ENCODE results near the gene MRPS10. TPM values are rescaled to one million over a fixed set of nuclear protein-coding genes. Genes with fewer than 3 reads are reported as not detected.
"Not testable (repeated sequence)": the region's sequence is repeated elsewhere in the genome, so short reads cannot be mapped to it uniquely, and the experiment has no call there.

MRPS10 gene
- total RNA-seq, 1 donor from 2014 or later, result 35.7 TPM

DNA sequence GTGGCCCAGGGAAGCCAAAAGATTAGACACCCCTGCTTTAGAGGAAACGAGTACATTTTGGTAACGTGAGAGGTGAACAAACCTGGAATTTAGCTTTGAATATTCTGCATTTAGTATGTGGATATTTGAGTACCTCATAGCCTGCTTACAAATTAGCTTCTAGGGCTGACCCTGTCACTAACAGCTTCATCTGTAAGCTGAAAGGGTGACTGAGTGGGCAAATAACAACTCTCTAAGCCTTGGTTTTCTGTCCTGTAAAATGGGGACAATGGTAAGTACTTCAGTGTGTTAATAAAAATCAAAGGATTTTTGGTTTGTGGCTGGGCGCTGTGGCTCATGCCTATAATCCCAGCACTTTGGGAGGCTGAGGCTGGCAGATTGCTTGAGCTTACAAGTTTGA is 14.5 kb downstream of the MRPS10 start:
- Mint-ChIP-seq H3K27ac (no peak overlapping the region), H3K9me3 (no peaks in the 10 kb centered on the region), H3K4me1 (no peaks in the 10 kb centered on the region), H3K27me3 (no peaks in the 10 kb centered on the region), H3K4me3 (no peak overlapping the region), H3K36me3 (ENCODE audit: low read depth) (peaks cover 58% of the 10 kb centered on the region)
- DNase-seq (no peak), ATAC-seq (ENCODE audit: low read depth) (no peak)
- intact Hi-C loops (cut with micrococcal nuclease), result no loop called here
- TF ChIP-seq, protein P1, sequence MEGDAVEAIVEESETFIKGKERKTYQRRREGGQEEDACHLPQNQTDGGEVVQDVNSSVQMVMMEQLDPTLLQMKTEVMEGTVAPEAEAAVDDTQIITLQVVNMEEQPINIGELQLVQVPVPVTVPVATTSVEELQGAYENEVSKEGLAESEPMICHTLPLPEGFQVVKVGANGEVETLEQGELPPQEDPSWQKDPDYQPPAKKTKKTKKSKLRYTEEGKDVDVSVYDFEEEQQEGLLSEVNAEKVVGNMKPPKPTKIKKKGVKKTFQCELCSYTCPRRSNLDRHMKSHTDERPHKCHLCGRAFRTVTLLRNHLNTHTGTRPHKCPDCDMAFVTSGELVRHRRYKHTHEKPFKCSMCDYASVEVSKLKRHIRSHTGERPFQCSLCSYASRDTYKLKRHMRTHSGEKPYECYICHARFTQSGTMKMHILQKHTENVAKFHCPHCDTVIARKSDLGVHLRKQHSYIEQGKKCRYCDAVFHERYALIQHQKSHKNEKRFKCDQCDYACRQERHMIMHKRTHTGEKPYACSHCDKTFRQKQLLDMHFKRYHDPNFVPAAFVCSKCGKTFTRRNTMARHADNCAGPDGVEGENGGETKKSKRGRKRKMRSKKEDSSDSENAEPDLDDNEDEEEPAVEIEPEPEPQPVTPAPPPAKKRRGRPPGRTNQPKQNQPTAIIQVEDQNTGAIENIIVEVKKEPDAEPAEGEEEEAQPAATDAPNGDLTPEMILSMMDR (IDR thresholded peaks at IDR 0.05), result no peak
- ChIA-PET CTCF (interaction anchor here (0.7 to 1.3 kb wide), 2 partner anchors 10 to 11 kb away, joined by 3 read pairs; no protein-coding TSS in a partner anchor), POLR2A (no interaction called here)

- H3K27me3 Mint-ChIP-seq; H3K4me3 Mint-ChIP-seq; intact Hi-C loops (cut with micrococcal nuclease); H3K9me3 Mint-ChIP-seq; POLR2A ChIA-PET; H3K4me1 Mint-ChIP-seq; DNase-seq; H3K27ac Mint-ChIP-seq; ATAC-seq (ENCODE audit: low read depth): not testable (repeated sequence)
- peaks cover 50% of the 10 kb centered on the region for H3K36me3 Mint-ChIP-seq (ENCODE audit: low read depth)
- CTCF ChIA-PET, result interaction anchor here (1.3 kb wide), 1 partner anchor 12 kb away, joined by 3 read pairs; no protein-coding TSS in a partner anchor
These were observed 15.3 kb downstream of the MRPS10 start for GRCh38 chr6:42202131-42202915.

DNA sequence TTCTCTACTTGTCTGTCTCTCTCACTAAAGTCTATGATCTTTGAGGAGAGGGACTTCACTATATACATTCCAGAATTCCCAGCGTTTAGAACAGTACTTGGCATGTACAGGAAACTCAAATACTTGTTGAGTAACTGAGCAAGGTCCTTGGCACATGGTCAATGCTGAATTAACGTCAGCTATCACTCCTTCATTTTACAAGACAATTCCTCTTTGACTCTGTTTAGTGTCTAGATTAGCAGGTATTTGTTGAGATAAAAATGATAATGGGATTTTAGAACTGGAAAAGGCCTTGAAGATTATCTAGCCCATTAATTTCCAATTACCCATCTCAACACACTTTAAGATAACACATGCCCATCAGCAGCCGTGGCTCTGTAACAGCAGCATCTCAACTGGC is 16.3 kb downstream of the MRPS10 start:
- ChIA-PET CTCF (interaction anchor here (0.6 kb wide), 1 partner anchor 13 kb away, joined by 3 read pairs; no protein-coding TSS in a partner anchor), POLR2A (interaction anchor here (0.7 kb wide), 1 partner anchor 346 kb away, joined by 5 read pairs; no protein-coding TSS in a partner anchor)

DNA sequence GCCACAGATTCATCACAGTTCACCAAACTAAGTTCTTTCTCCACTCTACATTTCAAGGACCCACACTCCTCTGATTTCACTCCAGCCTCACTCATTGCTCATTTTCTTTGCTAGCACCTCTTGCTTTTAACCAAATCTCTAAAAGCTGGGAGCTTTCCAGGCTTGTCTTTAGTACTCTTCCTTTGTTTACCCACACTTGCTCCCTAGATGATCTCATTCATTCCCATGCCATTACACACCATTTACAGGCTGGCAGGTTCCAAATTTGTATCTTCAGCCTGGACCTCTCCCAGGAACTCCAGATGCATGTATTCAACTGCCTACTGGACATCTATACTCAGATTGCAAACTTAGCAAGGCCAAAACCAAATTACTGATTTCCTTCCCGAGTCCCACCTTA is 17.6 kb downstream of the MRPS10 start:
- ATAC-seq (ENCODE audit: low read depth) (no peak), DNase-seq (no peak)
- CTCF ChIA-PET, result no interaction called here
- TF ChIP-seq, protein P1 (IDR thresholded peaks at IDR 0.05), result no peak
- intact Hi-C loops (cut with micrococcal nuclease), result no loop called here
- Mint-ChIP-seq H3K4me1 (peaks cover 2% of the 10 kb centered on the region), H3K36me3 (ENCODE audit: low read depth) (peaks cover 32% of the 10 kb centered on the region), H3K27ac (no peak overlapping the region), H3K27me3 (no peaks in the 10 kb centered on the region), H3K9me3 (no peaks in the 10 kb centered on the region), H3K4me3 (no peak overlapping the region)
- POLR2A ChIA-PET, result no interaction called here

More for the DNA sequence above, 16.3 kb downstream of the MRPS10 start:
- ATAC-seq (ENCODE audit: low read depth), result no peak
- no peak overlapping the region for H3K4me3 Mint-ChIP-seq
- DNase-seq, result no peak
- H3K4me1 Mint-ChIP-seq, result no peaks in the 10 kb centered on the region
- H3K27ac Mint-ChIP-seq, result no peak overlapping the region
- H3K36me3 Mint-ChIP-seq (ENCODE audit: low read depth), result peaks cover 42% of the 10 kb centered on the region
- H3K9me3 Mint-ChIP-seq, result no peaks in the 10 kb centered on the region
- no peaks in the 10 kb centered on the region for H3K27me3 Mint-ChIP-seq
- intact Hi-C loops (cut with micrococcal nuclease), result no loop called here
- TF ChIP-seq, protein P1 (IDR thresholded peaks at IDR 0.05), result no peak

DNA sequence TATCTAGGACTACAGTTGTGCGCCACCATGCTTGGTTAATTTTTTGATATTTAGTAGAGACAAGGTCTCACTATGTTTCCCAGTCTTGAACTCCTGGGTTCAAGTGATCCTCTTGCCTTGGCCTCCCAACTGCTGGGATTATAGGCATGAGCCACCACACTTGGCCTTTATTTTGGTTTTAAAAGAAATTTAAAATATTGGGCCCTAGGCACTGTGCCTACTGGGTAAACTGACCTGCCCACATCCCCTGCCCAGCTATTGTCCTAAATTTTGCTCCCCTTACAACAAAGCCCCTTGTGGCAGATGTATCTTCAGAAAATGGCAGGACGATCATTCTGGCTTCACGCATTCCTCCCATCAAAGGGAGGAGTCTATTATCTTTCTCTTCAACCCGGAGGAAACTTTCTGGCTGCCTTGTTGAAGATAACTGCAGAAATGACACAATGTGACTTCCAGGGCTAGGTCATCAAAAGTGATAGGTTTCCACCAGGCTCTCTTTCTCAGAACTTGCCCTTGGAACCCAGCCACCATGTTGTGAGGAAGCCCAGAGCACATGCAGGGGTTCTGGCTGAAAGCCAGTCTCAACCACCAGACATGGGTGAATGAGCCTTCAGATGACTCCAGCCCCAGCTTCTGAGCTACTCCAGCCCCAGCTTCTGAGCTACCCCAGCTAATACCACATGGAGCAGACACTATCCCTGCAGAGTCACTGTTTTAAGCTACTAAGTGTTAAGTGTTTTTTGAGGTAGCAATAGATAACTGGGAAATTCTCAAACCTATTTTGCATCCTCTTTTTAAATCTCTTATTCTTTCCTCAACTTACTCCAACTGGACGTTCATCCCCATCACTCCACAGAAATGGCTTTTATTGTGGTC is 18.3 kb downstream of the MRPS10 start:
- Mint-ChIP-seq H3K9me3 (no peaks in the 10 kb centered on the region), H3K4me1 (peaks cover 2% of the 10 kb centered on the region), H3K27me3 (no peaks in the 10 kb centered on the region), H3K4me3 (no peak overlapping the region), H3K27ac (no peak overlapping the region), H3K36me3 (ENCODE audit: low read depth) (peaks cover 25% of the 10 kb centered on the region)
- CTCF ChIA-PET, result no interaction called here
- DNase-seq, result no peak
- TF ChIP-seq, protein P1 (IDR thresholded peaks at IDR 0.05), result no peak
- POLR2A ChIA-PET, result no interaction called here
- no peak for ATAC-seq (ENCODE audit: low read depth)
- intact Hi-C loops (cut with micrococcal nuclease), result no loop called here

All from activated B cell treated with CpG ODN at 0.5 μM for 24 hours (primary cell).